GM15510 (cell line): ENCODE measurements around the gene AP1S3.

Experiments used
- POLR2A ChIP-seq: IDR thresholded peaks from 3 replicates; pipeline ENCODE4 v1.6.1; 2011; ENCODE audit warnings: borderline replicate concordance; ENCODE audit not compliant: insufficient read length; ENCODE audit errors: extremely low read depth

AP1S3 gene

DNA sequence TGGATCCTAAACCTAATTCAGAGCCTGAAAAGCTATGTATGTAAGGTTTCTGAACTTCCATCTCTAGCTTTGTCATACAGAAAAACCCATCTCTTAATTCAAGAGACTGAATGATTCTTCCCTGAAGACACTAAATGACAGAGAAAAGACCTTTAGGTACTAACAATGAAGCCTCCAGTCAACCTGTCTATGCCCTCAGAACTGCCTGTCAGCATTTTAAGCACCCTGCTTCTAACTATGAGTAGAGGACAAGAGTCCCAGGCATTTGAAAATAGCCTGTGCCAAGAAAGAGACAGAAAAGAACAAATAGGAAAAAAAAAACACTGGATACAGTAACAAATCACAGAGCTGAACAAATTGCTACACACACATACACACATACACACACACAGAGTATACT lies 48.6 kb downstream of the AP1S3 start:
- TF ChIP-seq POLR2A = no peak

- TF ChIP-seq POLR2A = no peak
Measured at GRCh38 chr2:223787358-223787757, 50.0 kb downstream of the AP1S3 start.

GRCh38 chr2:223786943-223787342 lies 50.4 kb downstream of the AP1S3 start:
- TF ChIP-seq POLR2A = no peak

- TF ChIP-seq POLR2A = no peak
Measured at GRCh38 chr2:223786236-223786635, 51.1 kb downstream of the AP1S3 start.

DNA sequence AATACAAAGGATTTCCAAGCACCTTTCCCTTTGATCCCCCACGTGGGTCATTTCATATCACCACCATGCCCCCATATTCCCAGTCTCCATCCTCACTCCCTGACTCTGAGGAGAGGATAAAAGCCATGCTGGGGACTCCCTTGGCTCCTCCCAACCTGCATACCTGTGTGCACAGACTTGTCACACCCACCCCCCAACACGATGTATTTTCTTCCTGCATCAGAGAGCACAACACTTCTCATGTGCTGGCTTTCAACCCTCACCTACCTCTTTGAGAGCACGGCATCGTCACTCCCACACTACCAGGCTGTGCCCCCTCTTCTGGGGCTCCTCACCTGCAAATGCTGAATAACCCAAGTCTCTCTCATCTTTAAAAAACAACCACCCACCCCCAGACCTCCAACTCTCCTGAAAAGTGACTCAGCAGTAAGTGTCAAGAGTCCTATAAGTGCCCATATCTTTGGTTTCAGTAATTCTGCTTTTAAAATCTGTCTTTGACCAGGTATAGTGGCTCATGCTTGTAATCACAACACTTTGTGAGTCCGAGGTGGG lies 53.1 kb downstream of the AP1S3 start:
- no peak for TF ChIP-seq POLR2A

- no peak for TF ChIP-seq POLR2A
Measured at GRCh38 chr2:223782629-223783028, 54.8 kb downstream of the AP1S3 start.

- TF ChIP-seq POLR2A = no peak
Measured at GRCh38 chr2:223781560-223781959, 55.8 kb downstream of the AP1S3 start.

GRCh38 chr2:223779877-223780276 lies 57.5 kb downstream of the AP1S3 start:
- no peak for TF ChIP-seq POLR2A

- TF ChIP-seq POLR2A = no peak
Measured at GRCh38 chr2:223774193-223774592, 63.2 kb downstream of the AP1S3 start.

DNA sequence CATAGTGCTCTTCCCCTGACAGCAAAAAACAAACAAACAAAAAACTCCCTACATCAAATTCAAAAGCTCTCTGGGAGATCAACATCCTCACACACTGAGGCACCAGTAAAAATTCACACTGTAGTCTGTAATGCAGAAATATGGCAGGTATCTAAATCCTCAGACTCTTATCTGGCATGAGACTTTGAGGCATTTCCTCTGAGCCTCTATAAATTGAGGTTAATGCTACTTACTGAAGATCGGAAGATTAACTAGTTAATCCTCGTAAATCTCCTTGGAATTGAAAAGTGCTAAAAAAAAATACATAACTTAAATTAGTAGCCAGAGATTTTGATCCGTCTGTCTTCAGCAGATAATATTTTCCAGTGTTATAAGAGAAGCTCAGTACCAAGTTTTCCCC lies 65.0 kb downstream of the AP1S3 start:
- TF ChIP-seq POLR2A = no peak

- no peak for TF ChIP-seq POLR2A
Measured at GRCh38 chr2:223771475-223771874, 65.9 kb downstream of the AP1S3 start.

GRCh38 chr2:223768179-223768578 lies 69.2 kb downstream of the AP1S3 start:
- TF ChIP-seq POLR2A = no peak

DNA sequence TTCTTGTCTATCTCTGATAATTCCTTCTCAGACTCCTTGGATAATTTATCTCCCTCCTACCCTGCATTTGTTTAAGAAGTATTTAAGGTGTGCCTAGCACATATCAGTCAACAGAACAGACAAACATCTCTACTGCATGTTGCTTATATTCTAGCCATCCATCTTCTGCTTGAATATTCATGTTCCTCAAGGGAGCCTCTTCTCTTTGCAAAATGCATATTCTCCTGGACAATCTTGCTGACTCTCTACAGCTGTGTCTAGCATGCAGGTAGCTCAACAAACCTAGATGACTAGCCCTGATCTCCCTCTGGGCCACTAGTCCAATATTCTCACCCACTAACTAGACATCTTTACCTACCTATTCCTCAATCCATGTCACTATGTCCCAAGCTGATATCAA lies 70.0 kb downstream of the AP1S3 start:
- no peak for TF ChIP-seq POLR2A

DNA sequence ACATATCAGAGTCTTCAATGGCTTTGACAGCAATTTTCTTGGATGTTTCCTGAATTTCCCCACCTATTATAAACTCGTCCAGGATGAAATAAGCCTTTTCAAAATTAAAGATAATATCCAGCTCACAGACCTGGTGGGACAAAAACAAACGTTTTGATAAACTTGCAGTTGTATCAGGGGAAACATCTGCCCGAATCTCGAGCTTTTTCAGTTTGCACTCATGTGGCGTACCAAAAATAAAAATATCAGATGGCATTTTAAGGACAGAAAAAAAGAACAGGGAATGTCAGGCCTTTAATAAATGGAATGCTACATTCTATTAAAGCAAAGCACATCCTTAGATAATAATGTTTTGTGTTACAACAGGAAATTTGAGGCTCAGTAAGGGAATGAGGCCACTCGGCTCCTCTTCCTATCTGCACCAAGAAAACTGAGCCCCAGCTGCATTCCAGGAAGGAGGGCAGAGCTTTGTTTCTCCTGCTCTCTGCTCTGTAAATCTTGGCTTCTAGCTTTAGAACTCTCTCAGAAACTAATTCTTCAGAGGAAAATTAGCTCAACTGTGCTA lies 72.1 kb downstream of the AP1S3 start:
- TF ChIP-seq POLR2A = no peak

DNA sequence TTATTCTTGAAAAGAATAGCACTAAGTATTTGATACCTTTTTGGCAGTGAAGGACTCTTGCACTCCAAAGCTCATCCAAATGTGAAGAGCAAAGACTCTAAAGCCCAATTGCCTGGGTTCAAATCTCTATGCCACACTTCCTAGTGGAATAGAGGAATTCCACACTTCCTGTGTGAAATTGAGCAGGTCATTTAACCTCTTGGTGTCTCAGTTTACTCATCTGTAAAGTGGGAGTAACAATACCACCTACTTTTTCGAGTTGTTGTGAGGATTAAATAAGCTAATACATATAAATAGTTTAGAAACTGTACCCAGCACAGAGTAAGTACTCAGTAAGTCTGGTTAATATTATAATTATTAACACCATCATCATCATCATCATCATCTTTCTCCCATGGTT lies 72.6 kb downstream of the AP1S3 start:
- no peak for TF ChIP-seq POLR2A

GRCh38 chr2:223762853-223763252 lies 74.5 kb downstream of the AP1S3 start:
- TF ChIP-seq POLR2A = no peak
